K562 (cell line): ENCODE measurements around the gene ORC3. TPM values are rescaled to one million over a fixed set of nuclear protein-coding genes. Genes with fewer than 3 reads are reported as not detected.

Source experiments
- ATAC-seq: fragments of 200-7000 bp; cut with Tn5 transposase; 3 replicates; pipeline ENCODE4 v1.9.1; 2020; ENCODE audit warnings: moderate library complexity
- BruUV-seq: library from RNA; stranded (reverse); fragments of 400-500 nt; replicated peaks from 2 replicates; lab custom pipeline; 2021; lab: Mats Ljungman, UMichigan
- CTCF ChIA-PET: fragments of 300-600 bp; formaldehyde crosslinking; extraction: SDS; loops from one replicate; lab custom pipeline; 2021; ENCODE audit warnings: low intra/inter-chr PET ratio; lab: Yijun Ruan, JAX
- POLR2A ChIA-PET: fragments of 300-600, 350-650 bp; sonication (Branson Sonifier 250); formaldehyde crosslinking; extraction: SDS; loops from one replicate; lab custom pipeline; 2021; ENCODE audit warnings: antibody characterized with exemption, inconsistent platforms; lab: Yijun Ruan, JAX
- DNase-seq, 4 experiments: peaks; one replicate each; pipeline versions ENCODE4 v3.0.0 to v3.0.0-alpha.2; 2011 to 2018; ENCODE audit warnings: low spot score in 3 of 4, mixed read lengths in 3 of 4; ENCODE audit errors: extremely low read depth in 1 of 4
- FAIRE-seq: peaks from 2 replicates; lab custom pipeline; 2011; peaks lifted over from hg19 to GRCh38; lab: Jason Lieb, UNC
- H2AFZ ChIP-seq: 2 replicates; pipeline ENCODE4 v1.6.0; 2011; ENCODE audit warnings: low read depth, low read length, control low read depth, inconsistent platforms
- H3K27ac ChIP-seq: fragments of 200-600 bp; 3 replicates; pipeline ENCODE4 v1.8.0; 2011; ENCODE audit warnings: low read depth, mild to moderate bottlenecking, control low read depth, inconsistent platforms, low read length, moderate library complexity, mixed read lengths; ENCODE audit errors: extremely low read depth
- H3K27me3 ChIP-seq, 2 experiments: fragments of 300-600 bp in 1 of 2; 2 replicates in 1 of 2; 3 replicates in 1 of 2; pipeline versions ENCODE4 v1.6.0 to v1.8.0; 2011; ENCODE audit warnings: inconsistent platforms in 2 of 2, low read length in 2 of 2, mild to moderate bottlenecking in 1 of 2, mixed read lengths in 1 of 2, moderate library complexity in 1 of 2; ENCODE audit not compliant: control insufficient read depth in 2 of 2, insufficient read depth in 2 of 2
- H3K36me3 ChIP-seq: fragments of 300-600 bp; 3 replicates; pipeline ENCODE4 v1.8.0; 2011; ENCODE audit warnings: mild to moderate bottlenecking, low read length, inconsistent platforms; ENCODE audit not compliant: control insufficient read depth, insufficient read depth
- H3K4me1 ChIP-seq, 2 experiments: fragments of 200-600 bp in 1 of 2; replicated peaks in 1 of 2; 2 replicates in 1 of 2; 3 replicates in 1 of 2; pipeline versions ENCODE4 v1.5.1 to v1.8.0; 2011; ENCODE audit warnings: inconsistent platforms in 2 of 2, low read length in 2 of 2, mild to moderate bottlenecking in 1 of 2, mixed read lengths in 1 of 2, moderate library complexity in 1 of 2; ENCODE audit not compliant: control insufficient read depth in 2 of 2, insufficient read depth in 2 of 2
- H3K4me2 ChIP-seq: 2 replicates; pipeline ENCODE4 v1.6.1; 2011; ENCODE audit warnings: low read length, control low read depth, inconsistent platforms, mixed read lengths; ENCODE audit not compliant: insufficient read depth
- H3K4me3 ChIP-seq: fragments of 200-600 bp; sonication (generic), shearing (Covaris generic); 2 replicates; pipeline ENCODE4 v1.5.1; 2016; ENCODE audit warnings: control low read depth, inconsistent platforms
- H3K79me2 ChIP-seq: fragments of 200-600 bp; 3 replicates; pipeline ENCODE4 v1.8.0; 2011; ENCODE audit warnings: low read length, inconsistent platforms; ENCODE audit not compliant: control insufficient read depth, insufficient read depth
- H3K9ac ChIP-seq, 2 experiments: 2 replicates each; pipeline versions ENCODE4 v1.6.0 to v1.6.1; 2011; ENCODE audit warnings: low read depth in 2 of 2, low read length in 2 of 2, control low read depth in 1 of 2, inconsistent platforms in 1 of 2, mild to moderate bottlenecking in 1 of 2, mixed read lengths in 1 of 2; ENCODE audit not compliant: insufficient read depth in 1 of 2
- H3K9me1 ChIP-seq: one replicate; pipeline ENCODE4 v1.6.0; 2011; ENCODE audit warnings: inconsistent platforms, mild to moderate bottlenecking, low read length, moderate library complexity; ENCODE audit not compliant: control insufficient read depth, insufficient read depth
- H3K9me3 ChIP-seq: replicated peaks from 2 replicates; pipeline ENCODE4 v1.5.1; 2011; ENCODE audit warnings: low read depth, low read length, inconsistent platforms; ENCODE audit not compliant: control insufficient read depth, insufficient read depth
- H4K20me1 ChIP-seq: replicated peaks from 2 replicates; pipeline ENCODE4 v1.6.1; 2011; ENCODE audit warnings: low read length, inconsistent platforms, mixed read lengths; ENCODE audit not compliant: control insufficient read depth, insufficient read depth
- CBFA2T2 ChIP-seq: fragments of 450-650 bp; conservative IDR thresholded peaks from 2 replicates; pipeline ENCODE4 v1.6.1; 2017; ENCODE audit warnings: mild to moderate bottlenecking
- DEAF1 ChIP-seq: fragments of 450-650 bp; formaldehyde crosslinking; IDR thresholded peaks from 2 replicates; pipeline ENCODE4 v1.4.0; 2020; ENCODE audit warnings: mild to moderate bottlenecking, moderate library complexity
- MAZ ChIP-seq, 2 experiments: fragments of 450-650 bp in 1 of 2; sonication (generic) in 1 of 2; formaldehyde crosslinking; IDR thresholded peaks in 1 of 2; conservative IDR thresholded peaks in 1 of 2; 2 replicates each; pipeline versions ENCODE4 v1.4.0 to v1.5.0; 2020; ENCODE audit warnings: mild to moderate bottlenecking in 1 of 2, missing genetic modification reagents in 1 of 2
- MYNN ChIP-seq, 2 experiments: sonication (generic); formaldehyde crosslinking in 1 of 2; IDR thresholded peaks; 2 replicates each; pipeline versions ENCODE4 v1.5.0 to v1.6.1; 2016 to 2020; ENCODE audit warnings: antibody characterized with exemption in 1 of 2, missing genetic modification reagents in 1 of 2
- PRMT5 ChIP-seq: sonication (generic); formaldehyde crosslinking; IDR thresholded peaks from 2 replicates; pipeline ENCODE4 v1.5.0; 2020; ENCODE audit warnings: missing genetic modification reagents
- WGBS: fragments of 100-300 bp; shearing (Covaris generic); methylation state at CpG from one replicate; pipeline ENCODE4 v1.1.6; 2016; ENCODE audit warnings: low coverage, mixed read lengths; ENCODE audit not compliant: insufficient coverage; ENCODE audit errors: missing lambda C conversion rate; 5-methylcytosine and 5-hydroxymethylcytosine counted together
- in situ Hi-C: fragments of 300-500 bp; cut with MboI; formaldehyde crosslinking; loops from 4 replicates; pipeline ENCODE4 v1.15.0; 2018; ENCODE audit warnings: inconsistent platforms, mixed read lengths
- intact Hi-C: fragments of 100-400 bp; cut with micrococcal nuclease; formaldehyde crosslinking; loops from 2 replicates; pipeline ENCODE4 v1.14.2; 2022
- polyA plus RNA-seq, 8 experiments: library from polyadenylated mRNA; depleted of rRNA in 4 of 8; stranded (reverse) in 5 of 8; unstranded in 3 of 8; fragments of >200 nt; fragmentation: Nextera tagmentation in 2 of 8; fragmentation: Illumina TruSeq in 1 of 8; extraction: Ambion mirVana in 2 of 8; extraction: Trizol in 1 of 8; gene quantifications; 2 replicates each; pipeline versions ENCODE4 v1.2.1 to v1.2.3, GENCODE V29; 2011 to 2014; ENCODE audit warnings: inconsistent platforms in 1 of 8, missing spikeins in 1 of 8
- total RNA-seq, 7 experiments: library from RNA; depleted of rRNA in 6 of 7; stranded (reverse); fragments of >200 nt in 6 of 7; fragmentation: Illumina TruSeq in 2 of 7; extraction: Trizol in 2 of 7; gene quantifications; 2 replicates each; pipeline versions ENCODE4 v1.2.1 to v1.2.3, GENCODE V29; 2011 to 2021; ENCODE audit warnings: low replicate concordance in 1 of 7

ORC3 gene
- total and polyA plus RNA-seq, 9 of the 15 experiments (the other 6 are each of a cell fraction or from before 2014, with no cell fraction given) = 28.8 to 159 (median 74.8) TPM

- no peaks in the 10 kb centered on the region for H3K9me3 ChIP-seq
- H3K4me2 ChIP-seq = no peak overlapping the region
- POLR2A ChIA-PET = interaction anchor here (1.3 kb wide), 1 partner anchor 10 kb away, joined by 3 read pairs; no protein-coding TSS in a partner anchor
- CTCF ChIA-PET = no interaction called here
- no peaks in the 10 kb centered on the region for H3K4me1 ChIP-seq
- DNase-seq = no peak
- BruUV-seq = no TSS peak
- ATAC-seq = no peak
- H3K4me3 ChIP-seq = no peak overlapping the region
- H3K79me2 ChIP-seq = no peaks in the 10 kb centered on the region
- no peaks in the 10 kb centered on the region for H3K9me1 ChIP-seq
- intact Hi-C loops = no loop called here
- peaks cover 62% of the 10 kb centered on the region for H3K36me3 ChIP-seq
- no peak overlapping the region for H2AFZ ChIP-seq
- no peaks in the 10 kb centered on the region for H3K27me3 ChIP-seq
- in situ Hi-C loops = no loop called here
- peak; percentile 11 for FAIRE-seq
- H3K27ac ChIP-seq = no peak overlapping the region
- H3K9ac ChIP-seq = no peak overlapping the region
- H4K20me1 ChIP-seq = no peaks in the 10 kb centered on the region
- WGBS = 96% methylated on average over 4 of the region's 4 CpGs
- no peak for TF ChIP-seq CBFA2T2
- no peak for TF ChIP-seq DEAF1
- TF ChIP-seq MAZ (CRISPR knock-in tag; conservative IDR thresholded peaks at IDR 0.05 in 1 of 2, IDR thresholded peaks at IDR 0.05 in 1 of 2) = no peak
- TF ChIP-seq PRMT5 (CRISPR knock-in tag) = no peak
- no peak for TF ChIP-seq MYNN (IDR thresholded peaks at IDR 0.05)
- TF ChIP-seq MYNN (CRISPR knock-in tag; IDR thresholded peaks at IDR 0.05) = no peak
These were observed 49.4 kb upstream of the ORC3 start for GRCh38 chr6:87540539-87540938.
